ENCODE results near the gene STUB1. TPM values are rescaled to one million over a fixed set of nuclear protein-coding genes. Genes with fewer than 3 reads are reported as not detected.

STUB1 gene
- total RNA-seq, 1 donor from 2014 or later = 126 TPM

GRCh38 chr16:641326-642188 is 38.7 kb upstream of the STUB1 start, which contains the start of gene MCRIP2:
Gene MCRIP2, plus strand, starts transcription at chr16:641828. Its CDS starts 164 bp downstream, at chr16:641992.
- DNase-seq (peak; percentile 93), ATAC-seq (ENCODE audit: poor library complexity) (peak; percentile 70)
- intact Hi-C loops (cut with DNase I) = no loop called here

DNA sequence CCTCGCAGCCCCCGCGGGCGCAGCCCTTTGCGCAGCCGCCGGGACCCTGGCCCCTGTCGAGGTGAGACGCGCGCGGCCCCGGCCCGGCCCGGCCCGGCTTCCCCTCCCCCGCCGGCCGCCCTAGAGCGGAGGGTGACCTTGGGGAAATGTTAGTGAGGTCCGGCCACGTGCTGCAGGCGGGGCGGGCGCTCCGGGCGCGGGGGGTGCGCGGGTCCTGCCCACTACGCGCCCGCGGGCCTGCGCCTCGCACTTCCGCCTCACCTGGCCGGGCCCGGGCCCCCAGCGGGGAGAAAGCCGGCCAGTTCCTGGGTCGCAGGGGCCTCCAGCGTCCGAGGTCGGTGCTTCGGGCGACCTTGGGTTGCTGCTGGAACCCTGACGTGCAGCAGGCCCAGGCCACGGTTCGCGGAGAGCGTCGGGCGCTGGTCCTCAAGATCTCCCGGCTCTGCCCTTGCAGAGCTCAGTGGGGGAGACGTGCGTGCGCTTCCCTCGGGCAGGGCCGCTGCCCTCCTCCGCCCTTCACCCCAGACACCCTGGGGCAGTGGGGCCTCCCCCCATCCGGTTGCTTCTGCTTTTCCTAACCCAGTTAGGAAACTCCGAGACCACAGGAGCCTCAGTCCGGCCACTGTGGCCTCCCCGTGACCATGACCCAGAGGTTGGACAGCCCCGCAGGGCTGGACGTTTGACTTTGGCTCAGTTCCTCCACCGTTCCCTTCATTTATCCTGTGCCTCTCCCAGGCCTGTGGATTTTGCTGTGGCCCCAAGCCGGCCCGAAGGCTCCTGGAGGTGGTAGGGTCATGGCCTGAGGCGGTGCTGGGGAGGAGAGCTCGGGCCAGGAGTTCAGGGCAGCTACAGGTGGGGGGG is 37.8 kb upstream of the STUB1 start:
- ATAC-seq (ENCODE audit: poor library complexity) (peak; percentile 40), DNase-seq (peak; percentile 81)
- intact Hi-C loops (cut with DNase I) = no loop called here

- ATAC-seq (ENCODE audit: poor library complexity) (no peak), DNase-seq (no peak)
- intact Hi-C loops (cut with DNase I) = no loop called here
These were observed 37.2 kb upstream of the STUB1 start for GRCh38 chr16:643050-643368.

DNA sequence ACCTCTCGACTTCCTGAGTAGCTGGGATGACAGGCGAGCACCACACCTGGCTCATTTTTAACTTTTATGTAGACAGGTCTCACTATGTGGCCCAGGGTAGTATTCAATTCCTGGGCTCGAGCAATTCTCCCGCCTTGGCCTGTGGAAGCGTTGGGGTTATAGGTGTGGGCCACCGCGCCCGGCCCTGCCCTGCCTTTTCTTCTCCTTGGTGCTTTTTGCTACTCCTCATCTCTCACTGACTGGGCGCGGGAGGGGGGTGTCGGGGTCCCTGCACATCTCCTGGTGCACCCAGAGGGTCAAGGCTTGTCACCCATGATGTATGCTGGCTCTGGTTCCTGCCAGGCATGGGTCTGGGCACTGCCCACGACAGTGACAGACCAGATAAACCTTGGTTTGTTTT is 35.7 kb upstream of the STUB1 start:
- DNase-seq (no peak), ATAC-seq (ENCODE audit: poor library complexity) (no peak)
- intact Hi-C loops (cut with DNase I) = no loop called here

- intact Hi-C loops (cut with DNase I) = no loop called here
- DNase-seq (peak; percentile 82), ATAC-seq (ENCODE audit: poor library complexity) (peak; percentile 46)
These were observed 34.1 kb upstream of the STUB1 start for GRCh38 chr16:645852-646678.

GRCh38 chr16:646679-647172 is 33.5 kb upstream of the STUB1 start:
- DNase-seq (no peak), ATAC-seq (ENCODE audit: poor library complexity) (no peak)
- intact Hi-C loops (cut with DNase I) = no loop called here

- ATAC-seq (ENCODE audit: poor library complexity) (no peak), DNase-seq (no peak)
- intact Hi-C loops (cut with DNase I) = no loop called here
These were observed 32.9 kb upstream of the STUB1 start for GRCh38 chr16:647173-647902.

GRCh38 chr16:648071-648780 is 32.0 kb upstream of the STUB1 start:
- peak; percentile 2 for ATAC-seq (ENCODE audit: poor library complexity)
- DNase-seq = no peak
- intact Hi-C loops (cut with DNase I) = no loop called here

DNA sequence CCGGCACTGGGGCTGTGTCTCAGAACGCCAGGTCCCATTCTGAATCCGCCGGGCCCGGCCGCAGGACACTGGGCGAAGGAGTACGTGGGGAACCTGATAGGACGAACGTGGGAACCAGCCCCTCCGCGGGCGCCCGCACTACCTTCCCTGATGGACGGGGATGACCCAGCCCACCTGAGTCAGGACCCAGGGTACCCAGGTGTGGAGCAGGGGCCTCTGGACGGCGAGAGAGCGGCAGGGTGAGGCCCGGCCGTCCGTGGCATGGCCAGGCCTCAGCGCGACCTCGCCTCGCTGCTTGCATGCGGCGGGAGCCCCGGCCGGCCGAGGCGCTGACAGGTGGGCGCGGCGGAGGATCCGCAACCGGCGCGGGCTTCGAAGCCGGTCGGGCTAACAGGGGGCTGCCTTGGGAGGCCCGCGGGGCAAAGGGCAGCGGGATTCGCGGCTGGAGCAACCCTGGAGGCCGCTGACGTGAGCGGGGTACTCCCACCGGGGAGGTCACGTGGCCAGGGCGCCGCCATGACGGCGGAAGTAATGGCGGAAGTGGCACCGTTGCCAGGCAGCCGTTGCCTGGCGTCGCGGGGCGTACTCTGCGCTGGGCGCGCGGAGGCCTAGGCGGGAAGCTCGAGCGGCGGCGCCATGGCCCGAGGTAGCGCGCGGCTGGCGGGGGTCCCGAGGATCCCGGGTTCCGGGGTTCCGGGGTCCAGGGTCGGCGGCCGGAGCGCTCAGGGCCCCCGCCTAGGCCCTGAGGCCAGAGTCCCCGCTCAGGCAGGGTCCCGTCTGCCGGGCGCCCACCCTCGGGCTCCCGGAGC is 31.2 kb upstream of the STUB1 start, which contains the start of gene WDR90:
Gene WDR90 (plus strand): TSS at position 585 of the 809 bp plus-strand sequence. CDS start 52 bp downstream, at position 637.
- peak; percentile 97 for DNase-seq
- intact Hi-C loops (cut with DNase I) = no loop called here
- ATAC-seq (ENCODE audit: poor library complexity) = peak; percentile 87

DNA sequence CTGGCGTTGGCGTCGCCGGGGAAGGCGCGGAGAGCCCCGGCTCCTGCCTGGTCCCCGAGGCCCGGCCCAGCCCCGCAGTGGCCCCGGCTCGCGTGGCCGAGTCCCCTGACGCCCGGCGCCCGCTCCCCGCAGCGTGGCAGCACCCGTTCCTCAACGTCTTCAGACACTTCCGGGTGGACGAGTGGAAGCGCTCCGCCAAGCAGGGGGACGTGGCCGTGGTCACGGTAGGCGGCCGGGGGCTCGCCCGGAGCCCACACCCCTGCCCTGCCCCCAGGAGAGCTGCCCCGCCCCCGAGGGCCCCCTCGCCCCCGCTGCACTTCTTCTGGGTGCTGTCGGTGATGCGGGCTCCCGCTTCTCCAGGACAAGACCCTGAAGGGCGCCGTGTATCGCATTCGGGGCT is 30.6 kb upstream of the STUB1 start:
- DNase-seq (no peak), ATAC-seq (ENCODE audit: poor library complexity) (no peak)
- intact Hi-C loops (cut with DNase I) = no loop called here

GRCh38 chr16:651844-652243 is 28.4 kb upstream of the STUB1 start:
- ATAC-seq (ENCODE audit: poor library complexity) (no peak), DNase-seq (no peak)
- intact Hi-C loops (cut with DNase I) = no loop called here

DNA sequence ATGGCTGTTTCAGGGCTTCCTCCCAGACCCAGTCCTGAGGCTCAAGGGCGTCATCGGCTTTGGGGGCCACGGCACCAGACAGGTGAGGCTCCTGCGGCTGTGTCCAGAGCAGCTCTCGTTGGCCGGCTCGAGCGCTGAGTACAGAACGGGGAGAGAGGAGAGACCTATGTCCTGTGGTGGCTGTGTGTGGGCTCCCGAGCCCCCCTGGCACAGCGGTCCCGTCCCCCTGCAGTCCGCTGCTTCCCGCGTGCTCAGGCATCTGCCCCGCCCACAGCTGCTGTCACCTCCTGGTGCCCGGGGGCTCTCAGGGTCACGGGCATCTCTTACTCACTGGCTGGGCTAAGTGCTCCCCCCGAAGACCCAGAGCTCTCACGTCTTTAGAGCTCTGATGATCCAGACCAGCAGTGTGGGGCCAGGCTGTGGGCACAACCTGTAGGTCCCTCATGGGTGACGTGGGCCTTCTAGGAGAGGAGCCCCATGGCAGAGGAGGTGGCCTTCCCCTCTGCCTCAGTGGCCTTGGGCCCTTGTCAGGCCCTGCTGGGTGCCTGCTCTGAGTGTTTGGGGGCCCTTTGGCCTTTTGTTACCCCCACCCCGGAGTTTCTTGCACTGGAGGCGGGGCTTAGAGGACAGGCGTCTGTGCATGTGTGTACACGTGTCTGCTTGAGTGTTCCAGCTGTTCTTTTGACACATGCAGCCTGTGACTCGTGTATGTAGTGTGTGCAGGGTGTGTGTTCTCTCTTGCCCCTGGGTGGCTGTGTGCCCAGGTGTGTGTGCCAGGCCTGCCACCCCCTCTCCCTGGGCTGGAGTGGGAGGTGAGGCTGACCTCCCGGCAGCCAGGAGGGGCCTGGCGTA is 27.5 kb upstream of the STUB1 start:
- ATAC-seq (ENCODE audit: poor library complexity) = no peak
- DNase-seq = no peak
- intact Hi-C loops (cut with DNase I) = no loop called here

GRCh38 chr16:654034-654433 is 26.2 kb upstream of the STUB1 start:
- intact Hi-C loops (cut with DNase I) = no loop called here
- ATAC-seq (ENCODE audit: poor library complexity) (no peak), DNase-seq (no peak)

- no peak for ATAC-seq (ENCODE audit: poor library complexity)
- intact Hi-C loops (cut with DNase I) = no loop called here
- DNase-seq = no peak
These were observed 22.7 kb upstream of the STUB1 start for GRCh38 chr16:657487-657886.

GRCh38 chr16:658679-659571 is 21.3 kb upstream of the STUB1 start:
- intact Hi-C loops (cut with DNase I) = no loop called here
- no peak for ATAC-seq (ENCODE audit: poor library complexity)
- DNase-seq = no peak

Data from Right ventricle myocardium superior (tissue), 1 donor.